Measurements from ENCODE around the gene ATP1B3.

- no peak for TF ChIP-seq CTCF (conservative IDR thresholded peaks at IDR 0.05; ENCODE audit: low read depth, low read length)
- TF ChIP-seq EZH2 (IDR thresholded peaks at IDR 0.05; ENCODE audit: borderline replicate concordance, low read depth, low read length, poor library complexity, severe bottlenecking) = no peak
These were observed 27.2 kb upstream of the ATP1B3 start for GRCh38 chr3:141849056-141849815.
